GM12878 (cell line): Measurements from ENCODE around the gene UBE2J2.

Experiments
- ATF3 ChIP-seq: IDR thresholded peaks from 2 replicates; pipeline ENCODE4 v1.6.1; 2011; ENCODE audit warnings: low read depth, mild to moderate bottlenecking, low read length, moderate library complexity, borderline replicate concordance; ENCODE audit errors: extremely low read depth
- CTCF ChIP-seq, 3 experiments: IDR thresholded peaks in 2 of 3; conservative IDR thresholded peaks in 1 of 3; 2 replicates each; pipeline ENCODE4 v1.5.1; 2011; ENCODE audit warnings: low read depth in 3 of 3, low read length in 3 of 3, mild to moderate bottlenecking in 3 of 3, control low read depth in 2 of 3, moderate library complexity in 2 of 3, inconsistent platforms in 1 of 3, mixed read lengths in 1 of 3; ENCODE audit not compliant: control insufficient read depth in 2 of 3, insufficient read depth in 1 of 3; ENCODE audit errors: extremely low read depth in 1 of 3
- EZH2 ChIP-seq: IDR thresholded peaks from 2 replicates; pipeline ENCODE4 v1.6.1; 2012; ENCODE audit warnings: low read depth, mild to moderate bottlenecking, control low read depth, inconsistent platforms, low read length, borderline replicate concordance; ENCODE audit not compliant: control insufficient read depth
- MAX ChIP-seq: IDR thresholded peaks from 2 replicates; pipeline ENCODE4 v1.6.1; 2012; ENCODE audit warnings: low read depth, low read length, improper control_type of control experiment
- POLR2A ChIP-seq: IDR thresholded peaks from 2 replicates; pipeline ENCODE4 v1.6.1; 2011; ENCODE audit warnings: low read depth, mild to moderate bottlenecking, low read length
- RAD21 ChIP-seq: IDR thresholded peaks from 2 replicates; pipeline ENCODE4 v1.6.1; 2011; ENCODE audit warnings: mild to moderate bottlenecking, low read depth, low read length, moderate library complexity; ENCODE audit not compliant: insufficient read depth
- REST ChIP-seq: IDR thresholded peaks from 2 replicates; pipeline ENCODE4 v1.6.1; 2012; ENCODE audit warnings: mild to moderate bottlenecking, low read depth, low read length

GRCh38 chr1:1268284-1268682 lies 5.4 kb downstream of the UBE2J2 start:
- no peak for TF ChIP-seq RAD21
- TF ChIP-seq EZH2, result no peak
- TF ChIP-seq POLR2A, result no peak; the same call in 1 of the 2 replicates
- no peak for TF ChIP-seq MAX
- TF ChIP-seq CTCF (IDR thresholded peaks at IDR 0.05 in 2 of 3, conservative IDR thresholded peaks at IDR 0.05 in 1 of 3; ENCODE audit: control insufficient read depth in 2 of 3, extremely low read depth in 1 of 3, insufficient read depth in 1 of 3, low read depth in 3 of 3, low read length in 3 of 3), result no peak
- no peak for TF ChIP-seq REST
- no peak for TF ChIP-seq ATF3
